NCI-H82 (cell line): ENCODE results near the gene ABTB1.

ENCODE experiments used
- DNase-seq: peaks from one replicate; lab custom pipeline; 2025; lab: John Stamatoyannopoulos, UW

ABTB1 gene

DNA sequence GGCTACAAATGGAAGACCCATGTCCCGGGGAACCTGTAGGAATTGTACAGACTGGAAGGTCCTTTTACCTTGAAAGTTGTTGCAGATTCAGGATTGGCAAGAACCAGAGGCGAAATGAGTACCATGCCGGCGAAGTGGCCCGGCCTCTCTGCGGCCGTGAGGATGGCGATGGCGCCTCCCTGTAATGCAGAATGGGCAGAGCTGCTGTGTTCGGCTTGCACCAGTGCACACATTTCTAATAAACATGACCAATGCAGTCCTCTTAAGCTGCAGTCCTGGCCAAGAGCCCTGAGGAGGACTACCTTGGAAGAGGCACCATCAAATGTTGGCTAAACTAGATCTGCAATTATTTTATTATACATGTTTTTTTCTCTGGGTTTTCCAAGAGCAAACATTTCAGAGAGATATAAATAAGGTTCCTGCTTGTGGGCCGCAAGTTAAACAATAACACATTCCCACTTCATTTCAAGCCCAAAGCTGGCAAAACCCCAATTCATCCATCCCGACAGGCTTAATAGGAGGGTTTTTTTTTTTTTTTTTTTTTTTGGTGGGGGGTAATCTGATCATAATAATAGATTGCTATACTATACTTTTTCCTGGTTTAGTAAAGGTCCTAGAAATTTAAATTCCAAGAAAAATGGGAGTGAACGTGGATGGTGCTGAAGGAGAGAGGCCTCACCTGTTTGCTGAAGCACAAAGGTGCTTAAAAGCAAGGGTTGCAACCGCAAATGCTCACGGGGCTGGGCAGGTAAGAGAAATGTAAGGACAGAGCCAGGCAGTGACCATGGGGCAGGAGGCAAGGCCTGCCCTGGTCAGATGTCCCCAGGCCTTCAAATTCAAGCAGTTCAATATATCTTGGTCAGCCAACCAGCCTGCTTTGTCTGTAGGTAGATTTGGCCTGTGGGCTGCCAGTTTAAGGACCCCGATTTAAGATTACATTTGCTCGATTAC is 48.5 kb downstream of the ABTB1 start:
- DNase-seq: no peak

- DNase-seq: no peak
Observed at GRCh38 chr3:127722091-127722784, 49.5 kb downstream of the ABTB1 start.

DNA sequence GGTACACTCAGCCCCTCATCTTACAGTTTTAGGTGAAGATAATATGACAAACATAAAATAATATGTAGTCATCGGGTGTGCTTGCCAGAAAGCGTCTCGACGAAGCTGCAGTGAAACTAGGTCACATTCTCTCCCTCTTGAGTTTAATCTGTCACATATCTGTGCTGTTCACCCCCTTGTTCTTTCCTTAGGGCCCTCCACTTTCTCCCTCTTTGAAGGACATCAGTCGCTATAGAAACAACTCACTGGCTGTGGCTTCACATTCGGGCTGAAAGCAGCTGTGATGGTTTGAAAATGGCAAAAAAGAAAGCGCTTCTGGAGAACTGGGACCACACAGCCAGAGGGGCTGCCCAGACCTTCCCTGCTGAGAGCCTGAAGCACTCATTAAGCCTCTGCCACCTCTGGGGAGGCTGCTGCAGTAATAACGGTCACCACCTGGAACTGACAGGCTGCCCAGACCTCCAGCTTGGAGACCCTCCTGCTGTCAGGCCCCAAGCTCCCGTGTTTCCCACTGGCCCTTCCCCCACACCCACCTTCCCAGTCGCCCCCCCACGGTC is 50.3 kb downstream of the ABTB1 start:
- peak; percentile 75 for DNase-seq

DNA sequence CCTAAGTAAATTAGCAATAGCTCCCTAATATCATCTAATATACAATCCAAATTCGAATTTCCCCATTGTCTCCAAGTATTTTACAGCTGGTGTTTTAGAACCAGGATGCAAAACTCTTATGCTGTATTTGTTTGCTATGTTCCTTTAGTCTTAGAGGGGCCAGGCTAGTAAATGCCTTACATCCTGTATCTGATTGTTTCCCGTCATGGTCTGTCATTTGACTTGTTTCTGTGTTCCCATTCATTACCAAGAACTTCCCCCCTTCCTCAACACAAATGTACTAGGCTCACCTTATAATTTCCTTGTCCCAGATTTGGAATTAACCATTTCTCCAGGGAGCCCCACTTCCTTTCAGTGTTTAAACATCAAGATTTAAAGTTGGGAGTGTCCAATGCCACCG is 54.1 kb downstream of the ABTB1 start:
- no peak for DNase-seq

- DNase-seq: no peak
Observed at GRCh38 chr3:127728417-127729015, 55.8 kb downstream of the ABTB1 start.

DNA sequence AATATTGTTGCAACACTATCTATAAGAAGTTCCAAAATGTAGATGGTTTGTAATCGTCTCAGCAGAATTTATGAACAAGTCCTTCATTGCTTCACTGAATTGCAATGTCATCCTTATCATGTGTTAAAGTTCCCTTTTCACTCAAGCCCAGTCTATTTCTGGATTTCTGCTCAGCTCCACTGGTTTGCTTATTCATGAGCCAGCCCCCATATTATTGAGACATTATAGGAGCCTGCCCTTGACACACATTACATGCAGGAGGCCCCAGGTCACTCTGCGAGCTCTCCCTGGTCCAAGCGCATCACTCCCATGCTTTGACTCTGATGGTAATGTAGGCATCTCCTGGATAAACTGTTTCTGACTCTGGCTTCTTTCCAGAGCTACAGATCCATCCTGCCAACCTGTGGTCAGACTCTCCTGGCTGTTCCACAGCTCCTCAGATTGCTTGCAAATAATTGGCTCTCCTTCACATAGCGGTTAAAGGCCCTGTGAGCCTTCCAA is 56.9 kb downstream of the ABTB1 start:
- DNase-seq: no peak

GRCh38 chr3:127730171-127730570 is 57.4 kb downstream of the ABTB1 start:
- no peak for DNase-seq
